NCI-H128 (cell line): ENCODE measurements around the gene BBS9.
"Not testable (repeated sequence)": the region's sequence is repeated elsewhere in the genome, so short reads cannot be mapped to it uniquely, and the experiment has no call there.

Experiments used
- DNase-seq: peaks from one replicate; lab custom pipeline; 2025; ENCODE audit not compliant: unreplicated experiment; lab: John Stamatoyannopoulos, UW

The BBS9 gene

GRCh38 chr7:33193308-33193864 lies 64.0 kb downstream of the BBS9 start:
- no peak for DNase-seq

- DNase-seq = no peak
Observed at GRCh38 chr7:33195264-33195663, 65.9 kb downstream of the BBS9 start.

DNA sequence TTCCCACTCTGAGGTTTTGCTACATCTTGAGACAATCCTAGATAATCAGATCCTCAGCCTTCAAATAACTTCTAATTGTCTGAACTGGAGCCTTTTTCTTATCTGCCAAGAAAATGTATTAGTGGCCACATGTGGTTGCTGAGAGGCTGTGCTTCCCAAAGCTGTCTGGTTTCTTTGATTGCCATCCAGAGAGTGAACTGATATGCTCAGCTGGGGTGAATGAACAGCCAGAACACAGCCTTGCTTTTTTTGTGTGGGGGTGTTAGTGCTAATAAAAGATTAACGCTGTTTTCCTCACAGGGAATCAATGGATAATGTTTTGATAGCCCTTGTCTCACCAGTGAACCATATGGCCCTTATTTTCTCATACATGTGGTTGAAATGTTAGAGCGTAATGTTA lies 66.9 kb downstream of the BBS9 start:
- DNase-seq = peak; percentile 65

- no peak for DNase-seq
Observed at GRCh38 chr7:33200282-33200681, 70.9 kb downstream of the BBS9 start.

DNA sequence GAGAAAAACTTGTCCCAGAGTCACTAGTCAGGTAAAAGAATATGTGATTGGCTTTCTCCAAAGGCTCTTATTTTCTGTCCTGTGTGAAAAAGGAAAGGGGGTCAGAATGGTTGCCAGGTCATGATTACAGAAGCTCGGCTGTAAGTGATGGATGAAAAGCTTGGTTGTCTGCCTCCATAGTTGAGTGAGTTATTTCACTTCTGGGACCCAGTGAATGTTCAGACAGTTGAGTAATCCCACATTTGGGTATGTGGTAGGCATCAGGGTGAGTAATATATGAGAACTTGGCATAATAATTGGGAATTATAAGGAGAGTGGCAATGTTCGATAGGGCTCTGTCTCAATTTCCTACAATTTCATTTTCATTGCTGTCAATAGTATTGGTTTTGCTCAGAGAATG lies 72.5 kb downstream of the BBS9 start:
- DNase-seq = no peak

DNA sequence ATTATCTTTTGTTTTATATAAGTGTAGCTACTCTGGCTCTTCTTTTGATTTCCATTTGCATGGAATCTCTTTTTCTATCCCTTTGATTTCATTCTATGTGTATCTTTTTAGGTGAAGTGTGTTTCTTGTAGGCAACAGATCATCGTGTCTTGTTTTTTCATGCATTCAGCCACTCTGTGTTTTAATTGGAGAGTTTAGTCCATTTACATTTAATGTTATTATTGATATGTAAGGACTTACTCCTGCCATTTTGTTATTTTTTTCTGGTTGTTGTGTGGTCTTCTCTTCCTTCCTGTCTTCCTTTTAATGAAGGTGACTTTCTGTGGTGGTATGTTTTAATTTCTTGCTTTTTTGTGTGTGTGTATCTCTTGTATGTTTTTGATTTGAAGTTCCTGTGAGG lies 81.6 kb downstream of the BBS9 start:
- no peak for DNase-seq

DNA sequence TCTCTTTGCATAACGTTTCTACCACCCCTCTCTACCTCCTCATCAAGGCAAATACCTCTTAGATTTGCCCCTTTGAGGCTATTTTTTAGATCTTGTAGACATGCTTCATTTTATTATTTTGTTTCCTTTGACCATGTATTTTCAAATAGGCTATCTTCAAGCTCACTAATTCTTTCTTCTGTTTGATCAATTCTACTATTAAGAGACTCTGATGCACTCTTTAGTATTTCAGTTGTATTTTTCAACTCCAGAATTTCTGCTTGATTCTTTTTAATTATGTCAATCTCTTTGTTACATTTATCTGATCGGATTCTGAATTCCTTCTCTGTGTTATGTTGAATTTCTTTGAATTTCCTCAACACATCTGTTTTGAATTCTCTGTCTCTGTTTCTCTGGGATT lies 82.8 kb downstream of the BBS9 start:
- no peak for DNase-seq

- no peak for DNase-seq
Observed at GRCh38 chr7:33215992-33216391, 86.6 kb downstream of the BBS9 start.

- no peak for DNase-seq
Observed at GRCh38 chr7:33217595-33217994, 88.2 kb downstream of the BBS9 start.

DNA sequence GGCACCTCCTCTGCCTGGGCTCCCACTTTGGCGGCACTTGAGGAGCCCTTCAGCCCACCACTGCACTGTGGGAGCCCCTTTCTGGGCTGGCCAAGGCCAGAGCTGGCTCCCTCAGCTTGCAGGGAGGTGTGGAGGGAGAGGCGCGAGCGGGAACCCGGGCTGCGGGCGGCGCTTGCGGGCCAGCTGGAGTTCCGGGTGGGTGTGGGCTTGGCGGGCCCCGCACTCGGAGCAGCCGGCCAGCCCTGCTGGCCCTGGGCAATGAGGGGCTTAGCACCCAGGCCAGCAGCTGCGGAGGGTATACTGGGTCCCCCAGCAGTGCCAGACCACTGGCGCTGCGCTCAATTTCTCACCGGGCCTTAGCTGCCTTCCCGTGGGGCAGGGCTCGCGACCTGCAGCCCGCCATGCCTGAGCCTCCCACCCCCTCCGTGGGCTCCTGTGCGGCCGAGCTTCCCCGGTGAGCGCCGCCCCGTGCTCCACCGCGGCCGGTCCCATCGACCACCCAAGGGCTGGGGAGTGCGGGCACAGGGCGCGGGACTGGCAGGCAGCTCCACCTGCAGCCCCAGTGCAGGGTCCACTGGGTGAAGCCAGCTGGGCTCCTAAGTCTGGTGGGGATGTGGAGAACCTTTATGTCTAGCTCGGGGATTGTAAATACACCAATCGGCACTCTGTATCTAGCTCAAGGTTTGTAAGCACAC lies 89.6 kb downstream of the BBS9 start:
- not testable (repeated sequence) for DNase-seq

DNA sequence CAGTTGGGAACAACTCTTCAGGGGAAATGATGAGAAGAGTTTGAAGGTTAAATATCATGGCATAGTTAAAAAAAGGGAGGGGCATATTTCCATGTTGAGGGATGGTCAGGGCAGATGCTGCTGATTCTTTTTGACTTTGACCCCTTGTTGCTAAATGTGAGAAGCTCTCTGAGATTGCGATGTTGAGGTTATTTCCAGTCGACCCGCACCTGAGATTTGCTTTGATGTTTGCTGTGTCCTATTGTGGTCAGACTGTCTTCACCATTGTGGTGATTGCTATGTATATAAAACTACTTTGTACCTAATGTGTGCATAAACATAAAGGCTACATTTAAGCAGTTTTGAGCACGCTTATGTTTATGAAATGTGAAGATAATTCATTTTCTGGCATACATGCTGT lies 90.9 kb downstream of the BBS9 start:
- DNase-seq = no peak

- DNase-seq = no peak
Observed at GRCh38 chr7:33221390-33221789, 92.0 kb downstream of the BBS9 start.

DNA sequence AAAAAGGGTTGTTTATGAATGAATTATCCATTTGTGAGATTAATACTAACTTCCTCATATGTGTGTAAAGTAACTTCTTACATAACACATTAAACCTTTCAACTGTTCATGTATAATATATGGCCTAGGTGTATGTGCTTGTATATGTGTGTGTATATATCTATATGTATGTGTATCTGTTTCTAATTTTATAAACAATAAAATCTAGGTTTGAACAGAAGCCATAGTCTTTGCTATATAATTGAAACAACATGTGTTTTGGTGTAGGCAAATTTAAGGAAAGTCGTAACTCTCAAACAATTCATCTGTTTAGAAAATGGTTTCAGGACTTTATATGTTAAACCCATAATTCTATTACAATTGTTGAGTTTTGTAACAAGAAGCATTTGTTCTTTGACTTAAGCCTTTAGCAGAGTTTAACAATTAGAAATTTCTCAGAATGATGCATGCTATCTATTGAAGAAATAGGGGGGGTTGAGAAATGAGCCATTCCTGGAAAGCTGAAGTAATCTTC lies 103.3 kb downstream of the BBS9 start:
- no peak for DNase-seq

DNA sequence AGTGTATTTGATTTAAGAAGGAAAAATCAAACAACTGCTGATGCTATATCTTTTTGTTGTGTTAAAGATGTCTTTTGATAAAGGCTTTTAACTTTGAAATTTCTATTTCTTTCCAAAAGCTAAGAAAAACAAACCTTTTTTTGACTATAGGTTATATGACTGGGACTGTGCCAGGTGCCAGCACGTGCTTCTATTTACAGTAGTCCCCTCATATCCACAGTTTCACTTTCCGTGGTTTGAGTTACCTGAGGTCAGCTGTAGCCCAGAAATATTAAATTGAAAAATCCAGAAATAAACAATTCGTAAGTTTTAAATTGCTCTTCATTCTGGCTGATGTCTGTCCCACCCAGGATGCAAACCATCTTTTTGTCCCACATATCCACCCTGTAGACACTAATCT lies 104.3 kb downstream of the BBS9 start:
- no peak for DNase-seq

DNA sequence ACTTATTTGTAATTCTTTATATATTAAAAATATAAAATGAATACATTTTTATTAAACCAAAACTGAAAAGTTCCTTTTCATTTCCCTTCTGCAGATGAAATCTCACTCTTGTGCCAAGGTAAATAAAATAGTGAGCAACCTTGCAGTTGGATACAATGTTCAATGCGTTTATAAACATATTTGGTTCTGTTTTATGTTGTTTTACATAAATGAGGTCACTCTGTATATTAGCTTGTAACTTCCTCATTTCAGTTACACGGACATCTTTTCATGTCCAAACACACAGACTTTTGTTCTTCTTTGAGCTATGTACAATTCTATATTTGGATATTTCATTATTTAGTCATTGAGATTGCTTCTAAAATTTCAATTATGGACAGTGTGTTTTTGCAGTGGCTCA lies 107.7 kb downstream of the BBS9 start:
- no peak for DNase-seq

GRCh38 chr7:33243319-33243881 lies 114.0 kb downstream of the BBS9 start:
- no peak for DNase-seq

DNA sequence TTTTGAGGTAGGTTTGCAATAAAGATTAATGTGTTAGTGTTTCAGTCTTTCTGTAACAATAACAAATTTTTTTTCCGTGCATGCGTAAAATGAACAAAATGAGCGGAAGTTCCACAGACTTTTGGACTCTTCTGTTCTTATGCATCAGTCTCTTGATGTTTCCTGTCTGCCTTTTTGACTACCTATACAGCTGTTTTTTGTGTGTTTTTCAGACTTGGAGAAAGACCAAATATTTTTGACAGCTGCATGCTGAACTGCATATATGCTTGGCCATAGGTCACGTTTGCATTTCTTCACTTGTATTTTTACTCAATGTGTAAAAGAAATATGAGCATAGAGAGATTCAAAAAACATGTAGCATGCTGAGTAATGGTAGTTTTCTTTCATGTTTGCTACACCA lies 119.3 kb downstream of the BBS9 start:
- DNase-seq = no peak

DNA sequence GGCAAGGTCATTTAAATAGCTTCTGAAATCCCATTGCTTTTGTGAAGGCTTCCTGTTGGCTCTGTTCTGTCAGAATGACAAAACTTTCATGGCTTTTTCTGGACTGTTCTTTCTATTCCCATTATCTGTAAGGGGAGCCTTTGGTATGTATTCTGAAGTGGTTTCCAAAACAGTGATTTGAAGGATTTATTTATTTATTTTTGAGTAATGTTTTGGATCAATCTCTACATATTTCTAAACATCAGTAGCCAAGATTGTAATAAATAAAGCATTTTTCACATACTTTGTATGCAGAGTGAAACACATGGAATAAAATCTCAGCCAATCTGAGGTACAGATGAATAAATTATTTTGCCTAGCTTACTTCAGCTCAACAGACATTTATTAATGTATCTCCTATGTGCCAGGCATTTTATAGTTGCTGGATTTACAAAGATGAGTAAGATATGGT lies 121.1 kb downstream of the BBS9 start:
- DNase-seq = no peak

DNA sequence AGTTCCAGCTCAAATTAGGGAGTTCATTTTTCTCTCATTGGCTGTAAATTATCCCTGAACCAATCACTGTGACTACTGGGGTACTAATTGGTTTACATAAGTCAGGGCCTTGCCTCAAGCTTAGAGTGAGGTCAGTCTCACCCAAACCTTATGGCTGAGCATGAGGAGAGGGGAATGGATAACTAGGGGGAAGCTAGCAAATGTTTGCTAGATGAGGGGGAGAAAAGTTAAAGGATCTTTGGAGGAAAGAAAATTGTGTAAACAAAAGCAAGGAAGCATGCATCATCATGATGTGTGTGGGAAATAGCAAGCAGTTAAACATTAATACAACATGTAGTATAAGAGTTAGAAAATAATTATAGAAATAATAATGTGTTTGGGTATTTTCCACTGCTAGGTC lies 121.9 kb downstream of the BBS9 start:
- DNase-seq = no peak

- DNase-seq = no peak
Observed at GRCh38 chr7:33258491-33258951, 129.2 kb downstream of the BBS9 start.

GRCh38 chr7:33261585-33261984 lies 132.2 kb downstream of the BBS9 start:
- DNase-seq = no peak

- DNase-seq = no peak
Observed at GRCh38 chr7:33262476-33262875, 133.1 kb downstream of the BBS9 start.
